ENCODE measurements around the gene PPIAL4G.
"Not testable (repeated sequence)": the region's sequence is repeated elsewhere in the genome, so short reads cannot be mapped to it uniquely, and the experiment has no call there.

The PPIAL4G gene

DNA sequence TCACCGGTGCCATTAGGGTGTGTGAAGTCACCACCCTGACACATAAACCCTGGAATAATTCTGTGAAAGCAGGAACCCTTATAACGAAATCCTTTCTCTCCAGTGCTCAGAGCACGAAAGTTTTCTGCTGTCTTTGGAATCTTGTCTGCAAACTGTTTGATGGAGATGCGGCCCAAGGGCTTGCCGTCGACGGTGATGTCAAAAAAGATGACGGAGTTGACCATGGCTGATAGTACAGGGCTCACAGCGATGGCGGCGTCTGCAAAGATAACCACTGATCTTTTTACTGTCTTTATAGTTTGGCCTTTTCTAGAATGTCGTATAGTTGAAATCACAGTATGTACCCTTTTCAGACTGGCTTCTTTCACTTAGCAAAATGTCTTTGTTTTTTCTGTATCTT, at the start of gene PPIAL4G:
TSS of gene PPIAL4G (minus strand) at position 274 of the 400 bp plus-strand sequence. CDS start at position 224, 50 bp downstream.
- not testable (repeated sequence) for DNase-seq (ENCODE audit: low read depth, low spot score)

DNA sequence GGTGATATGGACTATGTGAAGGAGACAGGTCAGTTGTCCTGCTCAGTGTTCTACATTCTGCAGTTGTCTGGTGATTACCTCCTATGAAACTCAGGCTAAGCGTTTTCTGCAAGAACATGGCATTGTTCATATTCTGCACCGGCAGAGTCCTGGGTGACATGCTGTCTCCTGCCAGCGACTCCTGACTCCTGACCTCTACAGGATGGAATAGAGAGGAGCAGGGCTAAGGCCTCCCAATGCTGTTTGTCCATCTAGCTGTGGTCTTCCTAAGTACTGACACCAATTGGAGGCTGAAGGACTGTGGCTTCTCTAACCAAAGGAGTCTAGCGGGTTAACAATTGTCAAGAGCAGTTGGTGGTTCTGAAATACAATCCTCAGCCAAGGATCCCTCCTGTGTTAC, 49.1 kb upstream of the PPIAL4G start:
- not testable (repeated sequence) for DNase-seq (ENCODE audit: low read depth, low spot score)

DNA sequence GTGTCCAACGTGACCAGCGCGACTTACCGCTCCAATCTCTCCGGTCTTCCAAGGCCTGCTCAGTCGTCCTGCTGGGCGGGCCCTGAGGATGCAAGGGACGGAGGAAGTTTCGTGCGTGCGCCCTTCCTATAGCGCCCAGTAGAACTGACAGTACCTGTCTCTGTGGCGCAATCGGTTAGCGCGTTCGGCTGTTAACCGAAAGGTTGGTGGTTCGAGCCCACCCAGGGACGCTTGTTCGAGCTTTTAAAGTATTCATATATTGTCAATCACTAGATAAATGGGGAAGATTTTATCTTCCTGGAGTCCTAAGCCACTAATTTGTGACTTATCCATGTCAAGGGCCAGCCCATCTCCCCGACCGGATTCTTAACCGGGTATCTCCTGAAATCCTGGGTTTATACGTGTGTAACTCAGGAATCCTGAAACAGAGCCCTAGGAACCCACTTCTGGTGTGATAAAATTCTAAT, 46.0 kb upstream of the PPIAL4G start:
- DNase-seq (ENCODE audit: low read depth, low spot score): not testable (repeated sequence)

DNA sequence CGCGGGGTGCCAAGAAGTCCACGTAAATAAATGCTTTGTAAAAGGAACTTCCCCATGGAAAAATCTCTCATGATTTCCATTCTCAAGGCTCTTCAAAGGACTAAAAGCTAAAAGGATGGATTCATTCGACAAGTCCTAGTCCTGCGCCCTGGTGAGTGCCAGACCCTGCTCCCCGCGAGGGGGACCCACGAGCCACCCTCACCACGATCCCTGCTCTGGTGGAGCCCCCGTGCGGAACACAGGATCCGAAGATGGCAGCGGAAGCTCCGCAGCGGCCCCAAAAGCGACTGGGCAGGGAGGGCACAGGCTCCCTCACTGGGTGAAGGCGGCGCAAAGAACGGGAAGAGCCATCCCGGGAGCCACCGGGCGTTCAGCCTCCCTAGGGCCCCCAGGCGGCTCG, 45.5 kb upstream of the PPIAL4G start:
- not testable (repeated sequence) for DNase-seq (ENCODE audit: low read depth, low spot score)

DNA sequence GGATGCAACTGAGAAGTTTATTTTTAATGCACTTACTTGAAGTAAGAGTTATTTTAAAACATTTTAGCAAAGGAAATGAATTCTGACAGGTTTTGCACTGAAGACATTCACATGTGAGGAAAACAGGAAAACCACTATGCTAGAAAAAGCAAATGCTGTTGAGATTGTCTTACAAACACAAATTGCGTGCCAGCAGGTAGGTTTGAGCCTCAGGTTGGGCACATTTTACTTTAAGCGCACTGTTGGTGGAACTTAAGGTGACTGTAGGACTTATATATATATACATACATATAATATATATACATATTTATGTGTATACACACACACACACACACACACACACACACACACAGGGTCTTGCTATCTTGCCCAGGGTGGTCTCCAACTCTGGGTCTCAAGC, 43.5 kb upstream of the PPIAL4G start:
- not testable (repeated sequence) for DNase-seq (ENCODE audit: low read depth, low spot score)

DNA sequence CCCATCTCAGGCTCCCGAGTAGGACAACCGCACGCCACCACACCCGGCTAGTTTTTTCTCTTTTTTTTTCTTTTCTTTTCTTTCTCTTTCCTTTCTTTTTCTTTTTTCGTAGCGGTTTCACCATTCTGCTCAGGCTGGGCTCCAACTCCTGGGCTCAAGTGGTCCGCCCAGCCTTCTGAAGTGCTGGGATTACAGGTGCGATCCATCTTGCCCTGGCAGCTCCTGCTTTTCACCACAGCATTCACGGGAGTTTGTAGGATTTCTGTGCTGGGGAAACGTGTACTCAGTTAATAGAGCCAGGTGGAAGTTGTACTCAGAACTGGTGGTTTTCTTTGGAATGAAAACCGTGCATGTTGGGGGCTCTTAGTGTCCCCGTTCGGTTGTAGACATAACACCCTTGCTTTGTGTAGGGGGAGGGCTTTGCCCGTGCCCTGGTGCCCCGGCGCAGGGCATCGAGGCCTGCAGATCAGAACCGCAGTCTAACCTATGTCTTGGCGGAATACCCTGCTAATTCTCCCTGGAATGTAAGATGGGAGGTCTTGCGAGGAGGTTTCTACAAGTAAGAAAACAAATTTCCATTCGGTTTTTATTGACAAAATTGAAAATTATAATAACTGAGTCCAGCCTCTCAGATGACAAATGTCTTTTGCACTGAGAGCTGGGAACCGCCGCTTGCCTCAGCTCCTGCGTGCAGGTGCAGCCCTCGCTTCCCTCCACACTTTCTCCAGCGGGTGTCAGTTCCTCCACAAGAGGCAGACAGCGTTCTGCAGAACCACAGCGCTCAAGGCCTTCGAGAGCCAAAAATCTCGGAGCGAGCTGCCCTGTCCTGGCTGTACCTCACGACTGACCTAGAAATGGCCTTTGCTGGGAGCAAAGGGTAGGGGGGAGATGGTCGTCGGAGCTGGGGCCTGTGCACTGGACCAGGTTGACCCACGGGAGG, 40.4 kb upstream of the PPIAL4G start:
- DNase-seq (ENCODE audit: low read depth, low spot score): not testable (repeated sequence)

DNA sequence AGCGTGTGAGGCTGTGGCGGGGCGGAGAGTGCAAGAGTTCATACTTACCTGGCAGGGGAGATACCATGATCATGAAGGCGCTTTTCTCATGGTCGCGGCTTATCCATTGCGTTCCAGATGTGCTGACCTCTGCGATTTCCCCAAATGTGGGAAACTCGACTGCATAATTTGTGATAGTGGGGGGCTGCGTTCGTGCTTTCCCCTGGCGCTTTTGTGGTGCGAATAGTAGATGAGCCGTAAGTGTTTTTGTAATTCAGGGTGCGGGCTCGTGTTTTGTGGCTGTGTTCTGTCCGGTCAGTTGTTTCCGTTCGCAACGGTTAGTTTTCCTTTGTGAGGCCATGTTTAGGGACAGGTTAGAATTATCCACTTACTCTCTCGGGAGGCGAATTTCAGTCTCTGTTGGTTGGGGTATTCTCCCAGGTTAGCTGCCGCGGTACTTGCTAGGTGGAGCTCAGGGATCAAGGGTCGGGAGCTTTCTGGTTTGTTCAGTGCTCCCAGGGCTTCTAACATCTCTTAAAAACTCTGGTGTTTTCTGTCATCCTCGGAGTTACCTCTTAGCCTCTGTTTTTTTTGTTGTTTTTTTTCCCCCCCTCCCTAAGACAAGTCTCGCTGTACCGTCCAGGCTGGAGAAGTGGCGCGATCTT, 39.6 kb upstream of the PPIAL4G start:
- peak; percentile 94 for DNase-seq (ENCODE audit: low read depth, low spot score)

DNA sequence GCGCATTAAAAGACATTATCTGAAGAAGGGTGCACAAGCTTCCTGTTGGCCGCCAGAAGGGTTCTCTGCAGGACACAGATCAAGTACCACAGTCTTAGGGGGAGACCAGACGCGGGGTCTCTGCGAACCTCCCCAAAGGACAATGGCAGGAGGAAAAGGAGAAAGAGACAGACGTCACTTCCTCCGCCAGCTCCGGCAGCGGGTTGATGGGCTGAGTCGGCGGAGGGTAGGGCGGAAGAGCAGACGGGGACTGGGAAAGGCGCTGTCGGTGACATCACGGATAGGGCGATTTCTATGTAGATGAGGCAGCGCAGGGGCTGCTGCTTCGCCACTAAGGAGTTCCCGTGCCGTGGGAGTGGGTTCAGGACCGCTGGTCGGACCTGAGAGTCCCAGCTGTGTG, 39.0 kb upstream of the PPIAL4G start:
- DNase-seq (ENCODE audit: low read depth, low spot score): peak; percentile 55

DNA sequence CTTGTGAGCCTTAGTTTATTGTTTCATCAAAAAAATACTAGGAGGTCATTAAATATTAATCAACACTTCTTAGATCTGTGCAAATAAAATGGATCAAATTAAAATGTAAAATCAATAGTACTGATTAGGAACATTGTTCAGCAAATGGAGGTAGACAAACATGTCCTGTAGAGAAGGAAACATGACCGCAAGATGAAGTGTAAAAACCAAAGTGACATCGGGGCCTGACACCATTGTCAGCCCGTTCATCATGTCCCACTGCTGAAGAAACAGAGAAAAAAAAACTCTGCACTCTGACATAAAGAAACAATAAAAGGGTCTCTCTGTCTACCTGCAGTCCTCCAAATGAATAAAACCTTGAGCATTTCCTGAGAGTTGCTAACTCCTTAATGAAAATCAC, 31.2 kb upstream of the PPIAL4G start:
- not testable (repeated sequence) for DNase-seq (ENCODE audit: low read depth, low spot score)

DNA sequence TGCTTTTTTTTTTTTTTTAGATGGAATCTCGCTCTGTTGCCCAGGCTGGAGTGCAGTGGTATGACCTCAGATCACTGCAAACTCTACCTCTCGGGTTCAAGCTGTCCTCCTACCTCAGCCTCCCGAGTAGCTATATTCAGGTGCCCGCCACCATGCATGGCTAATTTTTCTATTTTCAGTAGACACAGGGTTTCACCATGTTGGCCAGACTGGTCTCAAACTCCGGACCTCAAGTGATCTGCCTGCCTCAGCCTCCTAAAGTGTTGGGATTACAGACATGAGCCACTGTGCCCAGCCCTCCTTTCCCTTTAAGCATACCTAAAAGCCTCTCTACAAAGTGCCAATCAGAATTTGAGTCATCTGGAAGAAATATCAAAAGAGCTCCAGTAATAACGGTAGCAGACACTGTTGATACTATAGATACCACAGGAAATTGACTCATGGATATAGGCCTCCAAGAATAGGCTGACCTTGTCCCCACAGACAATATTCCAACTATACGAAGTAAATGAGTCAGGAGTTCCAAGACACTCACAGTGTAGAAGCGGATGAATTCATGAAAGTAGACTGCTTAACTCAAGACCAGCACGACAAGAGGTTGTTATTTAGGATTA, 29.6 kb upstream of the PPIAL4G start:
- not testable (repeated sequence) for DNase-seq (ENCODE audit: low read depth, low spot score)

DNA sequence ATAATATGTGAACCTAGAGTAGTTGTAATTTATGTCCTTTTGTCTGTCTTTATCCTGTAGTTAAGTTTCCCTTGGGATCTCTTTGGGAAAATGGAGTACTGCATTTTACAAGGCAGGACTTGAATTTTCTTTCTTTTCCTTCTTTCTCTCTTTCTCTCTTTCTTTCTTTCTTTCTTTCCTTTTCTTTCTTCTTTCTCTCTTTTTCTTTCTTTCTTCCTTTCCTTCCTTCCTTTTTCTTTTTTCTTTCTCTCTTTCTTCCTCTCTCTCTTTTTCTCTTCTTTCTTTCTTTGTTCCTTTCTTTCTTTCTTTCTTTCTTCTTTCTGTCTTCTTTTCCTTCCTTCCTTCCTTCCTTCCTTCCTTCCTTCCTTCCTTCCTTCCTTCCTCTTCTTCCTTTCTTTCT, 10.8 kb upstream of the PPIAL4G start:
- DNase-seq (ENCODE audit: low read depth, low spot score): not testable (repeated sequence)

DNA sequence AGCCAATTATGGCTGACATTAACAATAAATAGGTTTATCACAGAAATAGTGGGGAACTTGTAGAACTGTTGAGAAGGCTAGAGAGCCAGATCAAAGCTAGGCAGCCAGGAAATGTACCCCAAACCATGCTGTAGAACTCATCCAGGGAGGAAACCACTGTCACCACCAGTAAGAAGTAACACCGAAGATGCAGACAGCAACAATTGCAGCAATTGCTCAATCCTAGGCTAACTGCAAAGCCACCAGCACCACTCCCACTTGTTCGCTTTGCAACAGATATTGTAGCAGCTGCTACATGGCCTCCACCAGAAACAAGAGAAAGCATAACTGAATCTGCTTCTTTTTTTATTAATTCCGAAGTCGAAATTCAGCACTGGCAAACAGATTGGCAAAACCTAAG, 2.0 kb downstream of the PPIAL4G start:
- not testable (repeated sequence) for DNase-seq (ENCODE audit: low read depth, low spot score)

DNA sequence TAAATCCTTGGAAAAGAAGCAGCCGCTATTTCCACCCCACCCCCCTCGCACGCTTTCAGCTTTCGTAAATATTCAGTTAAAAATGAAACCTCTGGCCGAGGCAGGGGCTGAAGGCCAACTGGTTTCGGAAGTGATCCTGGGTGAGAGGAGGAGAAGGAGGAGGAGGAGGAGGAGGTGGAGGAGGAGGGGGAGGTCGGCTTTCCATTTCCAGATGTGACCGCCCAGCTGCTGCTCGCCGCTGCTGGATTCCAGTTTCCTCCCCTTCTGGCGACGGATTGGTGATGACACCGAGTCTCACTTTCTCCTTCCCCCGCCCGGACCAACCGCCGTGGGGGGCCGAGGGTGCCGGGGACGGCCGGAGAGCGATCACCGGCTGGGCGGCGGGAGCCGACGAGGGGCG, 23.4 kb downstream of the PPIAL4G start:
- not testable (repeated sequence) for DNase-seq (ENCODE audit: low read depth, low spot score)

DNA sequence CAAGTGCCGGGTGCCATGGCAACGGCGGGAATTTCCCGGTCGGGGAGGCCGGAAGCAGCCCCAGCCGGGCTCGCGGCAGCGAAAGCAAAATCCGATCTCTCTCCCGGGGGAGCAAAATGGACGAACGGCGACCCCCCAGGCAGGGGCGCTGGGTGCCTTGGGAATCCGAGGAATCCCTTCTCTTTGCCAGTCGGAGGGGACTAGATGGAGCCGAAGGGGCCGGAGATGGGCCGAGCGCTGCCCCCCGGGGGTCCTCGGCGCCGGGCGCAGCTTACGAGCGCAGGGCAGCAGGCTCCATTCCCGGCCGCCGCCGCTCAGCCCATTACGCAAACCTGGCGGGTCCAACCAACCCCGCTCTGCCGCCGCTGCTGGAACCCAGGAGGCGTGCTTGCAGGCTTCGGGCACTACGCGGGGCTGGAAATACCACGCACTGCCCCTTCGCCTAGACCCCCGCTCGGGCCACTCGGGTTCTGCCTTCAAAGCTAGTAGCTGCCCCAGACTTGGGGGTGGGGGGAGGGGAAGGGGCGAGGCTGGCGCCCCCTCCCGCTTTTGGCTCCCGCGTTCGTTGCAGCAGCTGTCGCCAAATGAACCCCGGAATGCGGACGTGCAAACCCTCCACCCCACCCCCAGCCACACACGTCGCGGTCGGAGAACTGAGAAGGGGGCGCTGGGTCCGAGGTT, 24.1 kb downstream of the PPIAL4G start:
- not testable (repeated sequence) for DNase-seq (ENCODE audit: low read depth, low spot score)

DNA sequence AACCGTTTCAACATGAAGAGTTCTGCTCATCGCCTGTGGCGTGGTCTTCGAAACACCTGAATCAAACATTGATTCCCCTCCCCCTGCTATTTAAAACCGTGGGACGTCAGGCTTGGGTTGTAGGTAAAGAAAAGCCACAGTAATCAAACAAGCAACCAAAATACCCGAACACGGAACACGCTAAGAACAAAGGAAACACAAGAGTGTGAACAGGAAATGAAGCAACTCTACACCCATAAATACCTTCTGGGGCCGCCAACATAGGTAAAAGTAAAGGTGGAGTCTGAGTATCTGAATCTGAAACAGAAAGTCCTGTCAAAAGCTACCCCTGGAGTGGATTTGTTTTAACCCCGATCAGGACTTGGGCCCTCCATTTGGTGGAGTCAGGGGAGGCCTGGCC, 24.7 kb downstream of the PPIAL4G start:
- not testable (repeated sequence) for DNase-seq (ENCODE audit: low read depth, low spot score)

DNA sequence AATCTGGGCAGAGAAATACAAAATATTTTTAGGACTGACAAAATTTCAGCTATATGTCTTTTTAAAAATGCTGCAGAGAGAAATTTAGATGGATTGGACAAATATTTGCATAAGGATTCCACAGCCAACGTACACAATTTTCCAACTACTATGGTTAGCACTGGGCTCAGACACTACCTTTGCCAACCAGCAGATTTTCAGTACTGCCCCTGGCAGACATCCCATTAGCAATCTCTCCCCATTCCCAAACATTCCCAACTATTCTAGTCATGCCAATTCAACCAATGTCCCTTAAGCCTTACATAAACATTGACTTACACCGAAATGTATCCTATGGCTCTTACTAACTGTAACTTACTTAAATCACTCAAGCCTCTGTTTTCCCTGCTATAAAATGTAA, 30.3 kb downstream of the PPIAL4G start:
- DNase-seq (ENCODE audit: low read depth, low spot score): not testable (repeated sequence)

DNA sequence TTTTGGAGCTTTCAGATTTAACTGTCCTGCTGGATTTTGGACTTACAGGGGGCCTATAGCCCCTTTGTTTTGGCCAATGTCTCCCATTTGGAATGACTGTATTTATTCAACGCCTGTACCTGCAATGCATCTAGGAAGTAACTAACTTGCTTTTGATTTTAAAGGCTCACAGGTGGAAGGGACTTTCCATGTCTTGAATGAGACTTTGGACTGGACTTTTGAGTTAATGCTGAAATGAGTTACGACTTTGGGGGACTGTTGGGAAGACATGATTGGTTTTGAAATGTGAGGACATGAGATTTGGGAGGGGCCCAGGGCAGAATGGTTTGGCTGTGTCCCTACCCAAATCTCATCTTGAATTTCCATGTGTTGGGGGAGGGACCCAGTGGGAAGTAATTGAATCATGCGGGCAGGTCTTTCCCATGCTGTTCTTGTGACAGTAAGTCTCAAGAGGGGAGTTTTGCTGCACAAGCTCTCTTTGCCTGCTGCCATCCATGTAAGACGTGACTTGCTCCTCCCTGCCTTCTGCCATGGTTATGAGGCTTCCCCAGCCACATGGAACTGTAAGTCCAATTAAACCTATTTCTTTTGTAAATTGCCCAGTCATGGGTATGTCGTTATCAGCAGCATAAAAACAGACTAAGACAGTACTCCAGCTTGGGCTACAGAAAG, 43.3 kb downstream of the PPIAL4G start:
- not testable (repeated sequence) for DNase-seq (ENCODE audit: low read depth, low spot score)

DNA sequence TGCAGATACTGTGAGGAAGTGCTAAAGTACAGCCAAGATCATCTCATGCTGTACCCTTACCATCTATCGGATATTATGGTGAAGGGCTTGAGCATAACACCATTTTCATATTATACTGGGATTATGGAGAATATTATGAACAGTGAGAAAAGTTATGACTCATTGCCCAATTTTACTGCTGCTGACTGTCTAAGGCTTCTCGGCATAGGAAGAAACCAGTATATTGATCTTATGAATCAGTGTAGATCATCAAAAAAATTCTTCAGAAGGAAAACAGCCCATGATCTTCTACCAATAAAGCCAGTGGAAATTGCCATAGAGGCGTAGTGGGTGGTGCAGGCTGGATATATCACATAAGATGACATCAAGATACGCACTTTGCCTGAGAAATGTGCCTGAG, 47.7 kb downstream of the PPIAL4G start:
- no peak for DNase-seq (ENCODE audit: low read depth, low spot score)

DNA sequence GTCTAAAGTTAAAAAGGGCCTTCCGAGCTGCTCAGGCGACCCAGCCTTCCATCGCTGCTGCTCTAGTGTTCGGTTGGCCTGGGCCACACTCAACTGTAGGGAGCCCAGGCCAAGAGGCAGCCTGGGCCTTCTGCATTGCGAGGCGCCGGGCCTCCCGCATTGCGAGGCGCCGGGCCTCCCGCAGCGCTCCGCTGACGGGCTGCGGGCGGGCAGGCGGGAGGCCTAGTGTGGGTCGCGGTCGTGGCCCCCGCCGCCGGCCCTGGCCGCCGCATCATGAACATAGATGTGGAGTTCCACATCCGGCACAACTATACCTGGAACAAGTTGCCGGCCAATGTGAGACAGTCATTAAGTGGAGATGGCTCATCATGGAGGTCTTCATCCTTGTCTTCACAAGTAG, 48.3 kb downstream of the PPIAL4G start:
- DNase-seq (ENCODE audit: low read depth, low spot score): no peak

DNA sequence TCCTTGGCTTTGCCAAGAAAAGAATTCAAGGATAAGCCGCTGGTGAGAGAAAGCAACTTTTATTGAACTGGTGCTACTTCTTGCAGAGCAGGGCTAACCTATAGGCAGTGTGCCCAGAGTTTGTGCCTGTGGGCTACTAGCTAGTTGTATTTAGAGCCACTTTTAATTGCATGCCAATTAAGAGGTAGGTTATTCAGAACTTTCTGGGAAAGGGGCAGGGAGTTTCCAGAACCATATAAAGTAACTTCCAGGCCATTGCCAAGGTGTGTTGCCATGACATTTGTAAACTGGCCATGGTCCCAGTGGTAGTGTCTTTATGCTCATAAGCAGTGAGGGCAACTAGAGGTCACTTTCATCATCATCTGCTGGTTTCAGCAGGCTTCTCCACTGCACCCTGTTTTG, 50.2 kb downstream of the PPIAL4G start:
- not testable (repeated sequence) for DNase-seq (ENCODE audit: low read depth, low spot score)
